IPS DF 4.7 (cell line): ENCODE measurements around the gene VIL1.

ENCODE experiments used
- DNase-seq: peaks from one replicate; pipeline ENCODE4 v3.0.0-alpha.2; 2013; ENCODE audit warnings: low spot score; ENCODE audit errors: extremely low read depth

VIL1 gene

GRCh38 chr2:218418717-218419458 is at the start of gene VIL1:
VIL1 (plus strand) TSS chr2:218419123; CDS start chr2:218423779, 4,656 bp downstream.
- no peak for DNase-seq

- no peak for DNase-seq
Observed at GRCh38 chr2:218369330-218369729, 49.6 kb upstream of the VIL1 start.

- DNase-seq = no peak
Observed at GRCh38 chr2:218370410-218371063, 48.4 kb upstream of the VIL1 start.

GRCh38 chr2:218371983-218372350 is 47.0 kb upstream of the VIL1 start:
- no peak for DNase-seq

- DNase-seq = no peak
Observed at GRCh38 chr2:218374795-218375194, 44.1 kb upstream of the VIL1 start.

- DNase-seq = no peak
Observed at GRCh38 chr2:218375212-218375611, 43.7 kb upstream of the VIL1 start.

GRCh38 chr2:218378053-218378452 is 40.9 kb upstream of the VIL1 start:
- no peak for DNase-seq

- DNase-seq = no peak
Observed at GRCh38 chr2:218381916-218382366, 37.0 kb upstream of the VIL1 start, which contains the start of gene SLC11A1. SLC11A1 (plus strand) TSS chr2:218382273; CDS start chr2:218382369, 96 bp downstream.

- no peak for DNase-seq
Observed at GRCh38 chr2:218382785-218383184, 36.1 kb upstream of the VIL1 start.

- no peak for DNase-seq
Observed at GRCh38 chr2:218383892-218384519, 34.9 kb upstream of the VIL1 start.

- no peak for DNase-seq
Observed at GRCh38 chr2:218384975-218385374, 33.9 kb upstream of the VIL1 start.

GRCh38 chr2:218386505-218387368 is 32.2 kb upstream of the VIL1 start:
- DNase-seq = no peak

GRCh38 chr2:218387369-218388194 is 31.3 kb upstream of the VIL1 start:
- DNase-seq = no peak

GRCh38 chr2:218389333-218390150 is 29.4 kb upstream of the VIL1 start:
- DNase-seq = no peak

- DNase-seq = no peak
Observed at GRCh38 chr2:218391202-218391601, 27.7 kb upstream of the VIL1 start.

GRCh38 chr2:218392459-218392858 is 26.5 kb upstream of the VIL1 start:
- no peak for DNase-seq

GRCh38 chr2:218392891-218393462 is 25.9 kb upstream of the VIL1 start:
- no peak for DNase-seq

- DNase-seq = no peak
Observed at GRCh38 chr2:218393750-218394290, 25.1 kb upstream of the VIL1 start.
